Upper lobe of left lung (tissue), 6 donors: Measurements from ENCODE around the gene ADIG. TPM values are rescaled to one million over a fixed set of nuclear protein-coding genes. Genes with fewer than 3 reads are reported as not detected.

Experiments used
- ATAC-seq, 2 donors: fragments of 200-7000 bp; cut with Tn5 transposase; one replicate each; pipeline ENCODE4 v1.9.1; 2022; ENCODE audit warnings: mild to moderate bottlenecking in 2 of 2, moderate library complexity in 2 of 2; ENCODE audit not compliant: low FRiP score in 2 of 2
- DNase-seq, 2 donors: peaks; one replicate each; pipeline ENCODE4 v3.0.0-alpha.2; 2019 to 2020
- H3K27ac ChIP-seq, 4 donors: fragments of 200-600 bp; sonication (generic); one replicate each; pipeline ENCODE4 v1.5.1; 2016 to 2019
- H3K27me3 ChIP-seq, 4 donors: fragments of 200-600 bp; sonication (generic); one replicate each; pipeline ENCODE4 v1.5.1; 2017 to 2019
- H3K36me3 ChIP-seq, 4 donors: fragments of 200-600 bp; sonication (generic); one replicate each; pipeline ENCODE4 v1.5.1; 2016 to 2019
- H3K4me1 ChIP-seq, 4 donors: fragments of 200-600 bp; sonication (generic); one replicate each; pipeline ENCODE4 v1.5.1; 2018 to 2019
- H3K4me3 ChIP-seq, 4 donors: fragments of 200-600 bp; sonication (generic); one replicate each; pipeline ENCODE4 v1.5.1; 2017 to 2019; ENCODE audit warnings: mild to moderate bottlenecking in 2 of 4, moderate library complexity in 1 of 4
- H3K9me3 ChIP-seq, 4 donors: fragments of 200-600 bp; sonication (generic); one replicate each; pipeline ENCODE4 v1.5.1; 2018 to 2019
- CTCF ChIP-seq, 6 experiments: fragments of 450-650 bp in 4 of 6; fragments of 200-600 bp in 2 of 6; sonication (generic) in 2 of 6; IDR thresholded peaks; one replicate each; pipeline ENCODE4 v1.5.1; 2016 to 2019; ENCODE audit warnings: antibody characterized with exemption in 6 of 6
- EP300 ChIP-seq, 4 donors: sonication (generic); formaldehyde crosslinking; IDR thresholded peaks; one replicate each; pipeline ENCODE4 v1.5.1; 2017; ENCODE audit warnings: antibody characterized with exemption in 4 of 4, control low read depth in 2 of 4
- POLR2A ChIP-seq, 4 donors: fragments of 450-650 bp; IDR thresholded peaks; one replicate each; pipeline ENCODE4 v1.5.1; 2016 to 2017; ENCODE audit warnings: antibody characterized with exemption in 4 of 4, mild to moderate bottlenecking in 2 of 4
- POLR2AphosphoS5 ChIP-seq, 2 donors: sonication (generic); formaldehyde crosslinking; IDR thresholded peaks; one replicate each; pipeline ENCODE4 v1.5.1; 2017; ENCODE audit warnings: antibody characterized with exemption in 2 of 2
- WGBS, 2 donors: methylation state at CpG; one replicate each; pipeline ENCODE4 v1.1.5; 2017 to 2018; 5-methylcytosine and 5-hydroxymethylcytosine counted together
- total RNA-seq, 6 donors: library from RNA; depleted of rRNA in 4 of 6; stranded (reverse); fragments of >200 nt in 4 of 6; gene quantifications; one replicate each; pipeline versions ENCODE4 v1.1.0 to v1.2.1, GENCODE V29; 2016 to 2021
- donor health status: DM: no; HTN: no; CAD: no; lungs with moderate emphysema.
- donor health status: DM: no; HTN: yes; CAD: no; lungs with severe emphysema.

Gene ADIG
- total RNA-seq, 6 donors from 2014 or later: 0.29 TPM; not detected in 5

GRCh38 chr20:38601216-38602184 lies 20.5 kb downstream of the ADIG start, which contains the start of gene ARHGAP40:
ARHGAP40 (plus strand) TSS chr20:38601809.
- TF ChIP-seq POLR2A (IDR thresholded peaks at IDR 0.05): peak in 1 of 4 donors; percentile 34
- TF ChIP-seq POLR2AphosphoS5 (IDR thresholded peaks at IDR 0.05): no peak
- peak in 3 of 6 experiments; percentile 21 to 39 (median 31) for TF ChIP-seq CTCF (IDR thresholded peaks at IDR 0.05)
- TF ChIP-seq EP300 (IDR thresholded peaks at IDR 0.05): no peak
- H3K27ac ChIP-seq: peak within 1 kb of the TSS in 1 of 4 donors; percentile 47
- DNase-seq (peak; percentile 46 to 81), ATAC-seq (peak; percentile 35 to 46)
- no peaks in the 10 kb centered on the region for H3K36me3 ChIP-seq
- H3K4me1 ChIP-seq: peaks cover 0 to 19% (median 8%) of the 10 kb centered on the region in 4 donors
- 15 to 22% methylated on average over 27 to 37 of the region's 42 CpGs for WGBS, 2 donors
- no peaks in the 10 kb centered on the region for H3K9me3 ChIP-seq
- peaks cover 0 to 11% (median 4%) of the 10 kb centered on the region in 4 donors for H3K27me3 ChIP-seq
- H3K4me3 ChIP-seq: peak within 1 kb of the TSS in 1 of 4 donors; percentile 38

- Histone ChIP-seq H3K4me1 (peaks cover 0 to 19% (median 8%) of the 10 kb centered on the region in 4 donors), H3K9me3 (no peaks in the 10 kb centered on the region), H3K27ac (peak overlapping the region in 1 of 4 donors; percentile 47), H3K36me3 (no peaks in the 10 kb centered on the region), H3K4me3 (peak overlapping the region in 1 of 4 donors; percentile 38), H3K27me3 (peaks cover 0 to 11% (median 4%) of the 10 kb centered on the region in 4 donors)
- no peak for ATAC-seq
- TF ChIP-seq POLR2A (IDR thresholded peaks at IDR 0.05) (no peak), EP300 (IDR thresholded peaks at IDR 0.05) (no peak)
- 33 to 39% methylated on average over 3 to 5 of the region's 5 CpGs for WGBS, 2 donors
- no peak for DNase-seq
These were observed 21.2 kb downstream of the ADIG start for GRCh38 chr20:38602185-38602581.

- no peak for DNase-seq
- Histone ChIP-seq H3K27ac (no peak overlapping the region), H3K9me3 (no peaks in the 10 kb centered on the region), H3K4me3 (no peak overlapping the region), H3K4me1 (peaks cover 0 to 19% (median 8%) of the 10 kb centered on the region in 4 donors), H3K36me3 (no peaks in the 10 kb centered on the region), H3K27me3 (peaks cover 0 to 11% (median 4%) of the 10 kb centered on the region in 4 donors)
- TF ChIP-seq POLR2A (IDR thresholded peaks at IDR 0.05) (no peak), POLR2AphosphoS5 (IDR thresholded peaks at IDR 0.05) (no peak), CTCF (IDR thresholded peaks at IDR 0.05) (no peak), EP300 (IDR thresholded peaks at IDR 0.05) (no peak)
- no peak for ATAC-seq
- WGBS, 2 donors: 76% methylated on average over 3 of the region's 3 CpGs
These were observed 22.3 kb downstream of the ADIG start for GRCh38 chr20:38603286-38603685.

DNA sequence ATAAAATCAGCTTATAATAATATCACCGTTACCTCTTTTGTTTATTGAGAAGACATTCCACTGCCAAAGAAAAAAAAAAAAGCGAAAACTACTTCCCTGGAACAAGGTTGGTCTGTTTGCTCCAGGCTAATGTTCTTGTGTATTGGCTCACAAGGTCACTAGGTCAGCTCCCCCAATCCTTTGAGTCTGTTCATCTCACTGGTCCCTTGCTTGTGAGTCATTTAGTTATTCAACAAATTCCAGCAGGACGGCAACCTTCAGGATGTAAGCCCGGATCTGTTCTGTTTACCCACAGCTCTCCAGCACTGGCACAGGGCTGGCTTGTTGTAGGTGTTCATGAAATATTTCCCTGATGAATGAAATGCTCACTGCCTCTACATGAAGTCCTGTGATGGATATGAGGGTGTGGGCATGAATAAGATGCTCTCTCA lies 23.9 kb downstream of the ADIG start:
- no peaks in the 10 kb centered on the region for H3K9me3 ChIP-seq
- H3K27me3 ChIP-seq: peaks cover 0 to 11% (median 4%) of the 10 kb centered on the region in 4 donors

More for the DNA sequence above, 23.9 kb downstream of the ADIG start:
- H3K4me1 ChIP-seq: peaks cover 0 to 13% (median 10%) of the 10 kb centered on the region in 4 donors
- no peak overlapping the region for H3K27ac ChIP-seq
- 34 to 46% methylated on average over 4 of the region's 4 CpGs for WGBS, 2 donors
- ATAC-seq (no peak), DNase-seq (peak in 1 of 2 donors; percentile 47)
- H3K4me3 ChIP-seq: no peak overlapping the region
- H3K36me3 ChIP-seq: no peaks in the 10 kb centered on the region
- TF ChIP-seq POLR2AphosphoS5 (IDR thresholded peaks at IDR 0.05): no peak
- no peak for TF ChIP-seq CTCF (IDR thresholded peaks at IDR 0.05)
- TF ChIP-seq POLR2A (IDR thresholded peaks at IDR 0.05): no peak
- TF ChIP-seq EP300 (IDR thresholded peaks at IDR 0.05): no peak
